ENCODE results near the gene SMYD3. TPM values are rescaled to one million over a fixed set of nuclear protein-coding genes. Genes with fewer than 3 reads are reported as not detected.

Gene SMYD3
- total and polyA plus RNA-seq, 2 of the 13 experiments (the other 11 are each of a cell fraction or from before 2014, with no cell fraction given), result 27.7 to 35.8 TPM

DNA sequence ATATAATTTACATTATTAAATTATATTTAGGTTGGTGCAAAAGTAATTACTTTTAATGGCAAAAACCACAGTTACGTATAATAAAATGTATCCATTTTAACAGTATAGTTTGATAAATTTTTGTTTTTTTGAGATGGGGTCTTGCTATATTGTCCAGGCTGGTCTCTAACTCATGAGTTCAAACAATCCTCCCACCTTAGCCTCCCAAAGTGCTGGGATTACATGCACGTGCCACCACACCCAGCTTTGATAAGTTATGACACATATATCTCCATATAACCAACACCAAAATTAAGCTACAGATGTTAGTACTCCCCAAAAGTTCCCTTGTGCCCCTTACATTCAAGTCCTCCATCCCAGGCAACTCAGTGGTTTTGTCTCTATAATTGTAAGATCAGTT is 163.1 kb downstream of the SMYD3 start:
- BruUV-seq (replicated peaks), result no TSS peak
- no peak for FAIRE-seq

GRCh38 chr1:246343251-246343650 is 163.8 kb downstream of the SMYD3 start:
- BruUV-seq (replicated peaks), result no TSS peak
- Histone ChIP-seq H3K27ac (ENCODE audit: extremely low read length, insufficient read depth, low read length) (no peak overlapping the region), H3K79me2 (ENCODE audit: insufficient read depth, low read length) (no peaks in the 10 kb centered on the region), H3K4me2 (ENCODE audit: low read depth, low read length) (no peak overlapping the region), H3K36me3 (replicated peaks in 1 of 2; ENCODE audit: control insufficient read depth in 1 of 2, insufficient read depth in 2 of 2, low read length in 2 of 2) (no peaks in the 10 kb centered on the region), H3K4me1 (ENCODE audit: insufficient read depth, low read length) (no peaks in the 10 kb centered on the region), H3K9me3 (ENCODE audit: low read length) (no peaks in the 10 kb centered on the region), H3K9ac (ENCODE audit: insufficient read depth, low read depth, low read length) (no peak overlapping the region), H2AFZ (ENCODE audit: low read length) (no peak overlapping the region), H3K4me3 (replicated peaks in 1 of 3; ENCODE audit: insufficient read depth in 1 of 3, low read depth in 2 of 3, low read length in 3 of 3) (no peak overlapping the region), H3K27me3 (ENCODE audit: control insufficient read depth in 1 of 2, insufficient read depth in 2 of 2, low read length in 2 of 2) (no peaks in the 10 kb centered on the region), H4K20me1 (ENCODE audit: insufficient read depth, low read length) (no peaks in the 10 kb centered on the region)
- DNase-seq (ENCODE audit: low spot score) (no peak), FAIRE-seq (no peak), ATAC-seq (no peak)
- in situ Hi-C loops (cut with HindIII; ENCODE audit: extremely low pct_ligation_motif_present, low pct_unique_long_range_greater_than_20kb) (no loop called here), intact Hi-C loops (cut with micrococcal nuclease; ENCODE audit: unreplicated experiment) (no loop called here)
- ChIA-PET POLR2A (no interaction called here), CTCF (ENCODE audit: low intra/inter-chr PET ratio, low total read pairs) (no interaction called here)
- WGBS (ENCODE audit: low lambda C conversion rate), result 100% methylated on average over 1 of the region's 1 CpG
- TF ChIP-seq ZFP36 (IDR thresholded peaks at IDR 0.05; ENCODE audit: borderline replicate concordance, low read depth, low read length, partially characterized antibody) (no peak), ZMYM4 (CRISPR knock-in tag; IDR thresholded peaks at IDR 0.05) (no peak), GATAD2A (CRISPR knock-in tag; IDR thresholded peaks at IDR 0.05) (no peak), ZNF18 (CRISPR knock-in tag; IDR thresholded peaks at IDR 0.05; ENCODE audit: insufficient replicate concordance) (no peak)
- TF ChIP-seq, protein P1, sequence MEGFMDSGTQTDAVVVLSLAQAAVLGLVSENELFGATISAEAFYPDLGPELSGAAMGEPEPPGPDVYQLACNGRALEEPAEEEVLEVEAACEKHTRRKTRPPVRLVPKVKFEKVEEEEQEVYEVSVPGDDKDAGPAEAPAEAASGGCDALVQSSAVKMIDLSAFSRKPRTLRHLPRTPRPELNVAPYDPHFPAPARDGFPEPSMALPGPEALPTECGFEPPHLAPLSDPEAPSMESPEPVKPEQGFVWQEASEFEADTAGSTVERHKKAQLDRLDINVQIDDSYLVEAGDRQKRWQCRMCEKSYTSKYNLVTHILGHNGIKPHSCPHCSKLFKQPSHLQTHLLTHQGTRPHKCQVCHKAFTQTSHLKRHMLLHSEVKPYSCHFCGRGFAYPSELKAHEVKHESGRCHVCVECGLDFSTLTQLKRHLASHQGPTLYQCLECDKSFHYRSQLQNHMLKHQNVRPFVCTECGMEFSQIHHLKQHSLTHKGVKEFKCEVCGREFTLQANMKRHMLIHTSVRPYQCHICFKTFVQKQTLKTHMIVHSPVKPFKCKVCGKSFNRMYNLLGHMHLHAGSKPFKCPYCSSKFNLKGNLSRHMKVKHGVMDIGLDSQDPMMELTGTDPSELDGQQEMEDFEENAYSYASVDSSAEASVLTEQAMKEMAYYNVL (CRISPR knock-in tag; IDR thresholded peaks at IDR 0.05; ENCODE audit: borderline replicate concordance), result no peak
- TF ChIP-seq, protein P2, sequence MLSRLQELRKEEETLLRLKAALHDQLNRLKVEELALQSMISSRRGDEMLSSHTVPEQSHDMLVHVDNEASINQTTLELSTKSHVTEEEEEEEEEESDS (CRISPR knock-in tag; IDR thresholded peaks at IDR 0.05; ENCODE audit: borderline replicate concordance), result no peak

More for the DNA sequence above, 163.1 kb downstream of the SMYD3 start:
- 100% methylated on average over 2 of the region's 2 CpGs for WGBS (ENCODE audit: low lambda C conversion rate)
- no peak overlapping the region for H2AFZ ChIP-seq (ENCODE audit: low read length)
- ATAC-seq (no peak), DNase-seq (ENCODE audit: low spot score) (no peak)
- no peaks in the 10 kb centered on the region for H3K9me3 ChIP-seq (ENCODE audit: low read length)
- no peaks in the 10 kb centered on the region for H3K4me1 ChIP-seq (ENCODE audit: insufficient read depth, low read length)
- no peaks in the 10 kb centered on the region for H3K36me3 ChIP-seq (replicated peaks in 1 of 2; ENCODE audit: control insufficient read depth in 1 of 2, insufficient read depth in 2 of 2, low read length in 2 of 2)
- POLR2A ChIA-PET, result no interaction called here
- CTCF ChIA-PET (ENCODE audit: low intra/inter-chr PET ratio, low total read pairs), result no interaction called here
- intact Hi-C loops (cut with micrococcal nuclease; ENCODE audit: unreplicated experiment) (no loop called here), in situ Hi-C loops (cut with HindIII; ENCODE audit: extremely low pct_ligation_motif_present, low pct_unique_long_range_greater_than_20kb) (no loop called here)
- H4K20me1 ChIP-seq (ENCODE audit: insufficient read depth, low read length), result no peaks in the 10 kb centered on the region
- no peak for TF ChIP-seq ZNF576 (CRISPR knock-in tag; IDR thresholded peaks at IDR 0.05)
- no peak for TF ChIP-seq ZNF782 (CRISPR knock-in tag; IDR thresholded peaks at IDR 0.05; ENCODE audit: borderline replicate concordance)
- no peak for TF ChIP-seq ZNF562 (CRISPR knock-in tag; IDR thresholded peaks at IDR 0.05; ENCODE audit: borderline replicate concordance)
- no peak for TF ChIP-seq ZNF136 (CRISPR knock-in tag; IDR thresholded peaks at IDR 0.05; ENCODE audit: low read depth)
- TF ChIP-seq SSRP1 (CRISPR knock-in tag; IDR thresholded peaks at IDR 0.05), result no peak
- TF ChIP-seq TRAFD1 (CRISPR knock-in tag; IDR thresholded peaks at IDR 0.05; ENCODE audit: borderline replicate concordance), result no peak
- TF ChIP-seq ZNF790 (CRISPR knock-in tag; IDR thresholded peaks at IDR 0.05; ENCODE audit: borderline replicate concordance), result no peak
- no peaks in the 10 kb centered on the region for H3K27me3 ChIP-seq (ENCODE audit: control insufficient read depth in 1 of 2, insufficient read depth in 2 of 2, low read length in 2 of 2)
- H3K79me2 ChIP-seq (ENCODE audit: insufficient read depth, low read length), result no peaks in the 10 kb centered on the region
- H3K4me3 ChIP-seq (replicated peaks in 1 of 3; ENCODE audit: insufficient read depth in 1 of 3, low read depth in 2 of 3, low read length in 3 of 3), result no peak overlapping the region
- no peak overlapping the region for H3K4me2 ChIP-seq (ENCODE audit: low read depth, low read length)
- no peak overlapping the region for H3K9ac ChIP-seq (ENCODE audit: insufficient read depth, low read depth, low read length)
- H3K27ac ChIP-seq (ENCODE audit: extremely low read length, insufficient read depth, low read length), result no peak overlapping the region
